ENCODE data around the gene MAPK14.

Gene MAPK14

GRCh38 chr6:36042618-36043260 is 15.1 kb downstream of the MAPK14 start:
- Histone ChIP-seq H3K4me3 (no peak overlapping the region), H3K9ac (ENCODE audit: insufficient read length) (no peak overlapping the region), H3K36me3 (ENCODE audit: insufficient read depth, low read length) (no peaks in the 10 kb centered on the region), H3K27ac (no peak overlapping the region), H3K9me3 (ENCODE audit: low read depth, low read length) (no peaks in the 10 kb centered on the region)
- TF ChIP-seq FOXP2 (optimal IDR thresholded peaks at IDR 0.05; ENCODE audit: control extremely low read depth, extremely low read length, insufficient read depth): no peak
- no peak for TF ChIP-seq EZH2 (IDR thresholded peaks at IDR 0.05)
- no peak for TF ChIP-seq POLR2AphosphoS5 (IDR thresholded peaks at IDR 0.05; ENCODE audit: borderline replicate concordance, low read depth, low read length)
- DNase-seq (ENCODE audit: low read depth, low spot score): no peak

- Histone ChIP-seq H3K27ac (no peak overlapping the region), H3K4me3 (no peak overlapping the region), H3K9ac (ENCODE audit: insufficient read length) (no peak overlapping the region), H3K36me3 (ENCODE audit: insufficient read depth, low read length) (0 out of 2 replicates have a peak, but pooled peaks cover 6% of the 10 kb centered on the region), H3K9me3 (ENCODE audit: low read depth, low read length) (no peaks in the 10 kb centered on the region)
- no peak for DNase-seq (ENCODE audit: low read depth, low spot score)
- TF ChIP-seq POLR2AphosphoS5 (IDR thresholded peaks at IDR 0.05; ENCODE audit: borderline replicate concordance, low read depth, low read length): no peak
- TF ChIP-seq FOXP2 (optimal IDR thresholded peaks at IDR 0.05; ENCODE audit: control extremely low read depth, extremely low read length, insufficient read depth): no peak
- no peak for TF ChIP-seq EZH2 (IDR thresholded peaks at IDR 0.05)
Measured at GRCh38 chr6:36049582-36049981, 22.0 kb downstream of the MAPK14 start.

- Histone ChIP-seq H3K36me3 (ENCODE audit: insufficient read depth, low read length) (0 out of 2 replicates have a peak, but pooled peaks cover 11% of the 10 kb centered on the region), H3K27ac (no peak overlapping the region)
Measured at GRCh38 chr6:36050305-36050704, 22.7 kb downstream of the MAPK14 start.

GRCh38 chr6:36050947-36051710 is 23.5 kb downstream of the MAPK14 start:
- Histone ChIP-seq H3K27ac (peak overlapping the region; percentile 74; the same call in 1 of the 2 replicates), H3K9me3 (ENCODE audit: low read depth, low read length) (no peaks in the 10 kb centered on the region), H3K9ac (ENCODE audit: insufficient read length) (peak overlapping the region; percentile 52), H3K36me3 (ENCODE audit: insufficient read depth, low read length) (0 out of 2 replicates have a peak, but pooled peaks cover 11% of the 10 kb centered on the region), H3K4me3 (no peak overlapping the region)
- TF ChIP-seq POLR2AphosphoS5 (IDR thresholded peaks at IDR 0.05; ENCODE audit: borderline replicate concordance, low read depth, low read length): no peak
- TF ChIP-seq EZH2 (IDR thresholded peaks at IDR 0.05): no peak
- no peak for TF ChIP-seq FOXP2 (optimal IDR thresholded peaks at IDR 0.05; ENCODE audit: control extremely low read depth, extremely low read length, insufficient read depth)
- DNase-seq (ENCODE audit: low read depth, low spot score): no peak

More at GRCh38 chr6:36050305-36050704, 22.7 kb downstream of the MAPK14 start:
- TF ChIP-seq EZH2 (IDR thresholded peaks at IDR 0.05) (no peak), FOXP2 (optimal IDR thresholded peaks at IDR 0.05; ENCODE audit: control extremely low read depth, extremely low read length, insufficient read depth) (no peak), POLR2AphosphoS5 (IDR thresholded peaks at IDR 0.05; ENCODE audit: borderline replicate concordance, low read depth, low read length) (no peak)
- no peak overlapping the region for H3K4me3 ChIP-seq
- no peak overlapping the region for H3K9ac ChIP-seq (ENCODE audit: insufficient read length)
- no peaks in the 10 kb centered on the region for H3K9me3 ChIP-seq (ENCODE audit: low read depth, low read length)
- DNase-seq (ENCODE audit: low read depth, low spot score): no peak

- Histone ChIP-seq H3K4me3 (peak overlapping the region; percentile 25; the same call in 1 of the 2 replicates), H3K9me3 (ENCODE audit: low read depth, low read length) (no peaks in the 10 kb centered on the region), H3K36me3 (ENCODE audit: insufficient read depth, low read length) (peaks cover 11% of the 10 kb centered on the region; the same call in 1 of the 2 replicates), H3K27ac (peak overlapping the region; percentile 66; the same call in 1 of the 2 replicates), H3K9ac (ENCODE audit: insufficient read length) (no peak overlapping the region)
- TF ChIP-seq FOXP2 (optimal IDR thresholded peaks at IDR 0.05; ENCODE audit: control extremely low read depth, extremely low read length, insufficient read depth) (no peak), POLR2AphosphoS5 (IDR thresholded peaks at IDR 0.05; ENCODE audit: borderline replicate concordance, low read depth, low read length) (no peak), EZH2 (IDR thresholded peaks at IDR 0.05) (no peak)
- no peak for DNase-seq (ENCODE audit: low read depth, low spot score)
Measured at GRCh38 chr6:36052097-36052496, 24.5 kb downstream of the MAPK14 start.

- Histone ChIP-seq H3K36me3 (ENCODE audit: insufficient read depth, low read length) (peaks cover 11% of the 10 kb centered on the region; the same call in 1 of the 2 replicates), H3K9ac (ENCODE audit: insufficient read length) (no peak overlapping the region)
Measured at GRCh38 chr6:36053878-36054277, 26.3 kb downstream of the MAPK14 start.

GRCh38 chr6:36054415-36054814 is 26.8 kb downstream of the MAPK14 start:
- H3K9ac ChIP-seq (ENCODE audit: insufficient read length): no peak overlapping the region
- no peak for DNase-seq (ENCODE audit: low read depth, low spot score)
- H3K36me3 ChIP-seq (ENCODE audit: insufficient read depth, low read length): peaks cover 13% of the 10 kb centered on the region; the same call in 1 of the 2 replicates
- no peaks in the 10 kb centered on the region for H3K9me3 ChIP-seq (ENCODE audit: low read depth, low read length)
- H3K4me3 ChIP-seq: peak overlapping the region; percentile 1; the same call in 1 of the 2 replicates
- H3K27ac ChIP-seq: 0 out of 2 replicates have a peak overlapping the region, but pooled peaks have one; percentile 44
- TF ChIP-seq EZH2 (IDR thresholded peaks at IDR 0.05): no peak

More at GRCh38 chr6:36053878-36054277, 26.3 kb downstream of the MAPK14 start:
- DNase-seq (ENCODE audit: low read depth, low spot score): no peak
- Histone ChIP-seq H3K4me3 (peak overlapping the region; percentile 1; the same call in 1 of the 2 replicates), H3K27ac (peak overlapping the region; percentile 44), H3K9me3 (ENCODE audit: low read depth, low read length) (no peaks in the 10 kb centered on the region)
- TF ChIP-seq POLR2AphosphoS5 (IDR thresholded peaks at IDR 0.05; ENCODE audit: borderline replicate concordance, low read depth, low read length) (no peak), FOXP2 (optimal IDR thresholded peaks at IDR 0.05; ENCODE audit: control extremely low read depth, extremely low read length, insufficient read depth) (no peak), EZH2 (IDR thresholded peaks at IDR 0.05) (no peak)

- no peak overlapping the region for H3K9ac ChIP-seq (ENCODE audit: insufficient read length)
- no peak overlapping the region for H3K4me3 ChIP-seq
- H3K36me3 ChIP-seq (ENCODE audit: insufficient read depth, low read length): peaks cover 18% of the 10 kb centered on the region
- no peak for DNase-seq (ENCODE audit: low read depth, low spot score)
- no peak overlapping the region for H3K27ac ChIP-seq
- H3K9me3 ChIP-seq (ENCODE audit: low read depth, low read length): no peaks in the 10 kb centered on the region
- no peak for TF ChIP-seq FOXP2 (optimal IDR thresholded peaks at IDR 0.05; ENCODE audit: control extremely low read depth, extremely low read length, insufficient read depth)
- TF ChIP-seq POLR2AphosphoS5 (IDR thresholded peaks at IDR 0.05; ENCODE audit: borderline replicate concordance, low read depth, low read length): no peak
- TF ChIP-seq EZH2 (IDR thresholded peaks at IDR 0.05): no peak
Measured at GRCh38 chr6:36054956-36055355, 27.3 kb downstream of the MAPK14 start.

Data from SK-N-MC (cell line).